NCI-H1436 (cell line): ENCODE measurements around the gene ARID1B.

Experiments used
- DNase-seq: peaks from one replicate; lab custom pipeline; 2025; lab: John Stamatoyannopoulos, UW

The ARID1B gene

GRCh38 chr6:157213426-157213825, 436.2 kb downstream of the ARID1B start:
- DNase-seq: no peak

GRCh38 chr6:157213907-157214565, 436.9 kb downstream of the ARID1B start:
- DNase-seq: no peak

GRCh38 chr6:157215717-157216116, 438.5 kb downstream of the ARID1B start:
- no peak for DNase-seq

GRCh38 chr6:157216570-157216969, 439.4 kb downstream of the ARID1B start:
- DNase-seq: no peak

- DNase-seq: no peak
Measured at GRCh38 chr6:157217198-157217893, 440.2 kb downstream of the ARID1B start.

- DNase-seq: no peak
Measured at GRCh38 chr6:157217894-157218370, 440.8 kb downstream of the ARID1B start.

GRCh38 chr6:157218371-157219198, 441.4 kb downstream of the ARID1B start:
- no peak for DNase-seq

- no peak for DNase-seq
Measured at GRCh38 chr6:157219201-157220200, 442.3 kb downstream of the ARID1B start.

- no peak for DNase-seq
Measured at GRCh38 chr6:157220485-157220884, 443.3 kb downstream of the ARID1B start.

GRCh38 chr6:157221049-157221816, 444.1 kb downstream of the ARID1B start:
- peak; percentile 40 for DNase-seq

GRCh38 chr6:157221817-157222175, 444.6 kb downstream of the ARID1B start:
- DNase-seq: no peak

GRCh38 chr6:157222201-157222981, 445.2 kb downstream of the ARID1B start:
- no peak for DNase-seq

- DNase-seq: no peak
Measured at GRCh38 chr6:157223021-157223430, 445.8 kb downstream of the ARID1B start.

GRCh38 chr6:157223511-157223910, 446.3 kb downstream of the ARID1B start:
- DNase-seq: no peak

GRCh38 chr6:157224178-157224950, 447.2 kb downstream of the ARID1B start:
- no peak for DNase-seq

GRCh38 chr6:157224951-157225574, 447.9 kb downstream of the ARID1B start:
- no peak for DNase-seq

- no peak for DNase-seq
Measured at GRCh38 chr6:157225575-157225995, 448.4 kb downstream of the ARID1B start.

- no peak for DNase-seq
Measured at GRCh38 chr6:157226026-157226625, 448.9 kb downstream of the ARID1B start.
